ENCODE measurements around the gene LRMDA.
"Not testable (repeated sequence)": the region's sequence is repeated elsewhere in the genome, so short reads cannot be mapped to it uniquely, and the experiment has no call there.

The LRMDA gene

DNA sequence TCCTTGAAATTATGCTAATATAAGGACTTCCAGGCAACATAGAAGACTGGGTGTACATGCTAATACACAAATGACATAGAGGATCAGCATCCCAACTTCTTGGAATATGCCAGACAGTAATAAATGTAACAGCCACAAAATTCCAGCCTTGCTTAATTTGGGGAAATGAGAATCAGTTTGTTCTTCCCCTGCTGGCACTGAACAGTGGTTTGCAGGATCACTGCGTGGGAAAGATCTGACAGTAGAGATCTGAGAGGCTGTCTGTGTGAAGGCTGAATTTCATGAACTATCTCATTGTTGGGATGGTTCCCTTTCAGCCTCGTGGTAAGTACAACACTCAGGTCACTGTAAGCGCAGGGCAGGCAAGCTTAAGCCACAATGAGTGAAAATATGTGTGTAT lies 1078.0 kb downstream of the LRMDA start:
- no peak for DNase-seq (ENCODE audit: low spot score)

DNA sequence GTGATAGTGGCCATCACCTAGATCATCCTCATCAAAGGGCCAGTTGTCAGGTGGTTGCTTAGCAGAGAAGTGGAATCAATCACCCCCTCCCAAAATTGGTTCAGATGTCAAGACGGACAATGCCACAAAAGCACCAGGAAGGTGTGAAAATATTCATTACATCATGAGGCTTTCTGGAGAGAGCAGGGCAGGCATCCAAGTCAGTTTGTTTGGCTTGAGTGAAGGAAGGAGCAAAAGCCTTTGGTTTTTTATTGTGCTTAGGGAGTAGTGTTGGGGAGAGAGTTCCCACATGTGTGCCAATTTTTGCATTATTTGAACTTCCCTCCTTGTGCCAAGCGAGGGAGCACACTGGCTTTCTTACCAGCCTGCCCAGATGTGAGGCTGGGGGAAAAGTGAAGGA lies 1082.9 kb downstream of the LRMDA start:
- no peak for DNase-seq (ENCODE audit: low spot score)

DNA sequence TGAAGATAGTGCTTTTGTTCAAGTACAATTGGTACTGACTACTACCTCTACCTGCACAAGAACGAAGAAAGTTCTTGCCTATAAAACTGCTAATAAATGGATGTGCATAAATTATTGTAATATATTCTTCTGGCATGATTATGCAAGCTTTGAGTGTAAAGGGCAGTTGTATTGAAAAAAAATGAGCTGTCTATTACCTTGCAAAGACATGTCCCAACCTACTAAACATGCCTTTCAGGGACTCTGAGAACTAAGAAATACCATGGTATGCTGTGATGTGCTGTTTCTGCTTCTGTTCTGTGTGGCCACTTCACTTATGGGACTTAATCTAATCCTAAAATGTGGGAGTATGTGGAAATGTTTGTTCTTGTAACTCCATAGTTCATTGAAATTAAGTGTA lies 1083.4 kb downstream of the LRMDA start:
- no peak for DNase-seq (ENCODE audit: low spot score)

DNA sequence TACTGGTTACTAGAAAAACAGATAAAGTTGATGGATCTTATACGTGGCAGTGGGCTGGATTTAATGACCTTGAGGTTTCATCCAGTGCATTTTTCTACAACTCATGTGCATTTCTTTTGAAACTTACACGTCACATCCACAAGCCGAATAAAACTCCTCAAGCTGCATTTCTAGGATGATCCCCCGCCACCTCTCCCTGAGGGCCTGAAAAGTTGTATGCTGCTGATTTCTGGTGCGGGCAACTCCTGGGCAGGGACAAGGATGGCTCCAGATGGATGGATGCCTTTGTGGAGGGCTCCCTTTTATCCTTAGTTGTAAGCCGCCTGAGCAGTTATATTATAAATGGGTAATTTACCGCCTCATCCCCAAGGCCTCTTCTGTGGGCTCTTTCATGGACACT lies 1091.1 kb downstream of the LRMDA start:
- DNase-seq (ENCODE audit: low spot score): no peak

DNA sequence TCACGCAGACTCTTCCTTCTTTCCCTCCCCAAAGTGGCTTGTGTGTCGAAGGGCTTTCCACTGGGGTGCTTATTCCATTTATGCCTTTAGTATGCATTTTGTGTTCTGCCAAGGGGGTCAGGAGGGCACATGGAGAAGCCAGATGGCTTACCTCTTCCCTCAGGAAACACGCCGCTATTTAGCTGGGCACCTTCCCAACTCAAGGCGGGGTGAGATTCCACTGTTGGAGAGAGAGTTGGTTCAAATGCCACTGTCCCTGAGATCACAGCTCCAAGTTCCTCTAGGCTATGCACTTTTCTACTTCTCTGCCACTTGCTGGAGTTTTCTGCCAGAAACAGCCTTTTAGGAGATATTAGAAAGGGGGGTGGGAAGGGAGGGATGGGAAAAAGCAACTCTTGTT lies 1091.8 kb downstream of the LRMDA start:
- no peak for DNase-seq (ENCODE audit: low spot score)

DNA sequence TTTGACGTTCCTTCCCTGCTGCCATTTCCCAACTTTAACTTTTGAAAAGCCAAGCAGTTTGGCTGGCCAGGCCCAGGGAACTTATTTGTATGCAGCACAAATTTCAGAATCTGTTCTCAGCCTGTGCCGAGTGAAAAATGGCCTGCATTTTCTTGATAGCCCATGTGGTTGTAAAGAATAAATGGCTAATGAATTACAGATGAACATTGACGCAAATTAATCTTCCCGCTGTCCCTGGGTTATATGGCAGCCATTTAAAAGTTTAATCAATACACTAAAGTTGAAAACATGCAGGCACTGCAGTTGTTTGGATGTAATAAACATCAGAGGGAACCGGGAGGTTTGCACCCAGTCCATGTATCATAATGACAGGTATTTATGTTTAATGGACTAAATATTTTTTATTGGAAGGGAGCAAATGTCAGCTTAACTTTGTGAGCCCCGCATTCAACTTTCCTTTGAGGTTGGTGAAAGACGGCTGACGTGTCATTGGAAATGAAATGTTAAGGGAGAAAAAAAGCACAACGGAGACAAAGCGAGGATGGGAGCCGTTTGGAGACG lies 1092.4 kb downstream of the LRMDA start:
- no peak for DNase-seq (ENCODE audit: low spot score)

DNA sequence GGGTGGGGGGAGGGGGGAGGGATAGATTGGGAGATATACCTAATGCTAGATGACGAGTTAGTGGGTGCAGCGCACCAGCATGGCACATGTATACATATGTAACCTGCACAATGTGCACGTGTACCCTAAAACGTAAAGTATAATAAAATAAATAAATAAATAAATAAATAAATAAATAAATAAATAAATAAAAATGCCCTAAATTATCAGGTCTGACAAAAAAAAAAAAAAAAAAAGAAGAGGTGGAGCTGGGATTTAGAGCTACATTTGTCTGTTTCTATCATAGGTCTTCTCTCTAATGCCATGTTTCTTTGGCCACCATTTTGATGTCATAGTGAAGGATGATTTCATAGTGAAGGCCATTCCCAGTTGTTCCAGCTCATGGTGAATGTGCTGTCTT lies 1095.4 kb downstream of the LRMDA start:
- not testable (repeated sequence) for DNase-seq (ENCODE audit: low spot score)

DNA sequence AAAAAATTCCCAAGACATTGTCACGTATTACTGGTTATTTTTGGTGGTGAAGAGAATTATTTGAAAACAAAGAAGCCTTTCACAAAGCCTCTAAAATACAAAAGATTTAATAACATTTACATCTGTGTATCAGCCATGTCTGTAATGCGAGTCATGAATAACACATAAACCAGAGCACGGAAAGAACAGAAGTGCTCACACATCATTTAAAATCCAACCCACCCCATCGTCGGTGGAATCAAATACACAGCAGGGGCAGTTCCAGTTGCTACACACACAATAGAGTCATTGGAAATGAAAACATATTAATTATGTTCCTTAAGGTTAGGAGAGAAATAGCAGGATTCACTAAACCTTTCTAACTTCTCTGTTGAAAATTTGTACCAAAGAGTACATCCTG lies 1108.9 kb downstream of the LRMDA start:
- DNase-seq (ENCODE audit: low spot score): no peak

DNA sequence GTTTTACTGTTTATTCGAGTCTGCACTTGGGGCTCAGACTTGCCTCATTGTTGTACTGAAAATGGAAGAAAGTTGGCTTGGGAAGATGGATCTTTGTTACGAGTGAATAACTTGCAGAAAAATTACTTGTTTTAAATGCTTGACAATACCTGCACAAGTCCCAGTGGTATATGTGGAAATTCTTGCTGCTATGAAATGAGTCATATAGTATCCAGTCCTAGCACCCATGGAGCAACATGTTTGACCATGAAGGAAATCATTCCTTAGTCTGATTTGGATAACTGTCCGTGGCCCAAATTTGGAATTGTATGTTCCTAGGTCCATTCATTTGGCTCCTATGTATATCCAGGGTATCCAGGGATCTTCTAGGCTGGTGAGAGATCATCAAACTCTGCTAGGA lies 1109.4 kb downstream of the LRMDA start:
- DNase-seq (ENCODE audit: low spot score): no peak

DNA sequence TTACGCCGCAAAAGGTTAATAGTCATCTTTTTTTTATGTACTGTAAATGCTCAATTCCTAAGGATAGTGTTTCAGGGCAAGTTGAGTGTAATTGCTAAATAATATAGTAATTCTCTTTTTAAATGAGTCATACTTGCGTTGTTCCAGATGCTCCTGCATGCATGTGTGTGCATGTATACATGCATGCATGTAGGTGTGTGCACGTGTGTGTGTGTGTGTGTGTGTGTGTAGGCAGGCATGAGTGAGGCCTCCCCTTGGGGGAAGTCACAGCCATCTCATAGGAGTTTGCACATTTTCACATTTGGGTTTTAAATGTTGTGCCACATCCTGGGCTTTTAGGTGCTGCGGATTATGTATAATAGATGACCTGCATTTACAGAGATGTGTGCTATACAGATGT lies 1110.4 kb downstream of the LRMDA start:
- DNase-seq (ENCODE audit: low spot score): no peak

DNA sequence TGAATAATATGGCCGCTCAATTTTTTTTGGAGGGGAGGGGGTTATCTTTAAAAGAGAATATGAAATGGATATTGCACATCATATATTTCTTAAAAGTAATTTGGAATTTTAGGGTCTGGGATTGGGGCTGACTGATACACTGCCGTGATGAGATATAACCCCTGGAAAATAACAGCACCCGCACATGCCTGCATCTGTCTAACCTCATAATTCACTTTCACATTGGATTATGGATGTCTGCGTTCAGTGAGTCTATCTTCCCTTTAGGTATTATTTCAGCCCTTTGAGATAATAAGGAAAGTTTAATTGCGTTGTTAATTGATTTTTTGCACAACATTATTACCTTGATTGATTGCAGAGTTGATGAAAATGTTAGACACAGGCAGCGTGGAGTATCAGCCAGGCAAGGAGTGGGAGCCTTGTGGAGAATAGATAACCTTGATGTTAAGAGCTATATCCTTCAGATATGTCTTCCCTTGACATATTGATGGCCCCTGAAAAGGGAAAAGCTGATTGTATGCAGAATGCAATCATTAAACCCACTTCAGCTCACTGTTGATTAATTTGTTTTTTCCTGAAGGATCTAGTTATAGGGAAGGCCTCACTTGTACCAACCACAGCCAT lies 1111.0 kb downstream of the LRMDA start:
- no peak for DNase-seq (ENCODE audit: low spot score)

DNA sequence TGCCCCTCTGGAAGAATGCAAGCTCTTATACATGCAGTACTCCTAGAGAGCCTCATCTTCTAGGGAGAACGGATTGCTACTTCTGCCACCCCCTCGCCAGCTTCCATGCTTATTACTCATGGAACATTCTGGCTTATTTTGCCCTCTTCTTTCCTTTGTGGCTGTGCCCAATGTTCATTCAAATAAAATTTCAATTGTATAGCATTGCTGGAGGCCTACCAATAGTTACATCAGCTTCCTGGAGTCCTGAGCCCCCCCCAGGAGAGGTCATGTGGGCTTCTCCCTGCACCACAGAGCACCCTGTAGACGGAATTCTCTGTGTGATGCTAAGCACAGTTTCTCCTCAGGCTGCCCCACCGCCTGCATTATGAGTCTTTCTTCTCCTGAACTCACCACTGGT lies 1112.2 kb downstream of the LRMDA start:
- DNase-seq (ENCODE audit: low spot score): no peak

DNA sequence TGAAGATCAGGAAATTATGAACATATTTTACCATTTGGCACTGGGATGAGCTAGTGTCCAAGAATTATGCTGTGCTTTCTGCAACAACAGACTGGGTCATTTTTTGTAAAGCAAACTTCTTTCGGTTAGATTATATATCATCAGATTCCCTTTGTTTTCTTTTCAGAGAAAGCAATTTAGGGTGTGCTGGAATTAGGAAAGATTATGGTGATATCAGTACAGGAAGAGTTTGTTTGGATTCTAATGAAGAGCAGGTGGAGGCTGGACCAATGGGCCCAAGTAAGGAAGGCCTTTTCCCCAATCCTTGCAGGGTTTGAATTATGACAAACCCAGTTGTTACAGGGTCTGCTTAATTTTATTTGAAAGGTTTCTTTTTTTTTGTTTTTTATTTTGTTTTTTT lies 1113.4 kb downstream of the LRMDA start:
- no peak for DNase-seq (ENCODE audit: low spot score)

DNA sequence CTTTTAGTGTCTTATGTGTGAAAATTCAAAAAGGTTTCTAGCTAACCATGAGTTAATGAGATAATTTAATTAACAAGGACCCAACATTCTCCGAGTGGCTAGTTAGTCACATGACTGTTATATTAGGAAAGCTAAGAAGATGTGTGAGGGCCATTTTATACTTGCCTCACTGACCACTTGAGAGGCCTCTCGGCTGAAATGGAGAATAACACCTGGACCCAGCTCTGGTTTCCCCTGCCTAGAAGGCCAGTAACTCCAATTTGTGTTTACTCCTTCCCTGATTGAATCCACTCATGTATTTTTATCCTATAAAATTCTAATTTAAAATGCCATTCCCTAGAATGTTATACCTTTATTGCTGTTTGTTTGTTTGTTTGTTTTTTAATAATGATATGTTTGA lies 1115.0 kb downstream of the LRMDA start:
- no peak for DNase-seq (ENCODE audit: low spot score)

DNA sequence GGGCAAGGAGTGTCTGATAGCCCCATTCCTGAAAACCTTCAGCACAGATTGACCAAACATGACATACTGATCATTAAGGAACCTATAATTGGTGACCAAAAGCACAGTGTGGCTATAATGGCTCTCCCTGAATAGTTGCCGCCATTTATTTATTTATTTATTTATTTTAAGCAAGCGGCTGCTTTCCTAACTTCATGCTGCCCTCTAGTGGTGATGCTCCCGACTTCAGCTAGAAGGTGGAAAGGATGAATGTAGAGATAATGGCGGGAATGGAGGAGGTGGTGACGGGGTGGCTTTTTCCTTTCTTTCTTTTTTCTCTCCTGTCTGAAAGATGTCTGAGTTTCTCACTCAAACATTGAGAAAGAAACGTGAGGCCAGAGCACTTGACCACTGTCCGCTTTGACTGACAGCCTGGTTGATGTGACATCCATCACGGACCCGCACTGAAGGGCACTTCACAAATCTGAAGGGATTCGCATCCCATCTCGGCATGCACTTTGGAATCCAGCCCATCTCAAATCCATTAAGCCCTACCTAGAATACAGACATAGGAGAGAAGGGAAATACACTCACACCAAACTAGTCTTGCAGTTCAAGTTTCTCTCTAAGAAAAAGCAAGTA lies 1116.0 kb downstream of the LRMDA start:
- peak; percentile 75 for DNase-seq (ENCODE audit: low spot score)

DNA sequence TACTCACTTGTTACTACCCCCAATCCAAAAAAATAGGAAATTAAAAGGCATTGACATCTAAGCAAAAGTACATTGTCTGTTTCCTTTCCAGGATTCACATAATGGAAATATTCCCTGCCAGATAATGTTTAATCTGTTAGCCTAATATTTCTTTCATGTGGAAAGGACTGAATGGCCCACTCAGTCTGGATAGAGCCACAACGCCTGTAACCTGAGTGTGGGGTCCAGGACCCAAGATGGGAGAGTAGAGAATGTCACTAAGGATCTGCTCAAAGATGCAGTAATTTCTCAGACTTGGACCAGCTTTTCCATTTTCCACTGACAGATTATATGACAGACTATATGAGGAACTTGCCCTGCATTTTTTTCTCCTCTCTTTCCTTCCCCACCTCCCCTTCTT lies 1117.3 kb downstream of the LRMDA start:
- DNase-seq (ENCODE audit: low spot score): no peak

DNA sequence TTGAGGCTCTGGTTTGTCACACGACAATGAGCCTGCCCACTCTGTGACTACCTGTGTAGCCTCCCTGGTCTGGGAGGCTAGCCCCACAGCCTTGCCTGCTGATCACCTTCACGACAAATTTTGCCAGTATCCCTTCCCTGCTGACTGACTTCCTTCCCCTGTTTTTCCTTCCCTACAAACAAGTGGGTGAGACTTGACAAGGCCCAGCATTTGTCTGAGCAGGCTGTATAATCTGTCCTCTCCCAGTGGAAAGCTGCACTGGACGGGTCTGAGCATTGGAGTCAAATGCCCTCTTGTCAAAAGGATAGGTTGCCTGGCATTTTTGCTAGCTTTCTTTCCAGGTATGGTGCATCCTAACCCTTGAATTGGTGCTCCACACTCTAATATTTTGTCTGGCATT lies 1117.7 kb downstream of the LRMDA start:
- DNase-seq (ENCODE audit: low spot score): no peak

DNA sequence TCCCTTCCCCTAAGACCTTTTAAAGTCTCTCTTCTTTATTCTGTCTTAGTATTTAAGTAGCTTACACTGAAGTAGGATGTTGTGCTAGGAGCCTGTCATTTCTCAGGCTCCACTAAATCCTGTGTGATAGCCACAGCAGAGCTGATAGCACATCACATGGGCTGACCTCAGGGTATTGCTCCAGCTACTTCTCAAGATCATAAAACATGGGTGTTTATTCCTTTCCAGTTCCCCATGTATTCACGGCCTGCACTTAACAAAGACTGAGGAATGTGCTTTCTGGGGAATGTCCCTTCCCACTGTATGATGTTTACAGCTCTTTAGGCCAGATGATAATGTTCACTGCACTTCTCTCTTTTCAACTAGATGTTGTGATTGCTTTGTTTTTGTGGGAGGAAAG lies 1119.4 kb downstream of the LRMDA start:
- DNase-seq (ENCODE audit: low spot score): no peak

DNA sequence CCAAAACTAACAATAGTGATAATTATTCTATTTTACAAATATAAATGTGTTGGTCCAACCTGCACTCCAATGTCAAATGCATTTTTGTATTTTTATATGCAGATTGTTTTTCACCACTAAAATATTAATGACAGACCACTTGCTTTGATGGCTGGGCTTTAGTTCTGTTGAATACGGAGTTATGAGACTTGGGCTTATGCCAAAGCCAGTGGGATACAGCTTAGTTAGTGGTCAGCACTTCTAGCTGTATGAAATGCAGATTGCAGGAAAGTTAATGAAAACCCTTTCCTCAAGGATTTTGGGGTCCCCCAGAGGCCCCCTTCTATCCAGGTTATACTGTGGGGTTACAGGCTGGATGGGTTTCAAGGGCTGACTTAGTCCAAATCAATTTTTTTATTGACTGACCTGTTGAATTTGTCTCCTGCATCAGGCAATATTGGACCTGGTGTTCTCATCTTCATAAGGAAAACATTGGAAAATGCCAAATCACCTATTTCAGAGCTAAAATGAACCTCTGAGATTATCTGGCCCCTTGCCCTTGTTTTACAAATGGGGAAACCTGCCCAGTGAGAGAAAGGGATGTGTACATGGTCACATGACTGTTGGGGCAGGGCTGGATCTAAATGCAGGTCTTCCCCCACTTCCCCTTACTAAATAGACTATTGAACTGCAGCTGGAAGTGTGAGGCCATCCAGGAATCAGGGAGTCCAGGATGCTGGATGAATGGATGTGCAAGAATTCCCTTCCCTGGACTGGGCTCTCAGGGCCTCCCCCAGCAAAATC lies 1120.9 kb downstream of the LRMDA start:
- DNase-seq (ENCODE audit: low spot score): no peak

DNA sequence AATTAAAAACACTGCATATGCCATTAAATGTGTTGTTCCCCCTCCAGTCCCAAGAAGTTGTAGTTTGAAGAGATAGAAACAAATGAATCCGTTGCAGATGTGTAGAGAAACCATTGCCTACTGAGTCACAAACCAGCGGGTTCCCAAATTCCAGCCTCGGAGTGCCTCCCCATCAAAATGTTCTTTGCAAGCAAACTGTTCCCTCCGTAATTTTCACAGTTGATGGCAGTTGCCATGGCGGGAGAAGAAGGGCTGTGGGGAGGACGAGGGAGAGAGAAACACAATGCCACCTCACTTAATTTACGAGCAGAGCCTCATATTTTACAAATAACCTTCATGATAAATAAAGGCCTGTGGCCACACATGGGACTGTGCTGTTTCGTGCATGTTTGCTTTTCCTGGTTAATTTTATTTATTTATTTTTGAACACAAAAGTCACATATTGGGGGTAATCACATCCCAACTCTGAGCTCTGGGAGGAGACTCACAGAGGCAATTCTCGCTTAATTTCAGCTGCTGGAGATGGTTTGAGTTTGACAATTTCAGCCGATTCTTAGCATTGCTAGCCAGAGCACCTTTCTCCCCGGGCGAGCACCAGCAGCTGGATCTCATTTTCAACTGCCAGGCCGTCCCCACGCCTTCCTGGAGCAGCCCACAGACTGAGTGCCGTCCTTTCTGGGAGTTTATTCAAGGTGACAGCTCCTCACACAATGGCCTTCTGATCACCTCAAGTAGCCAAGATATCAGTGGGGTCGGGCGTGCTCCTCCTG lies 1122.0 kb downstream of the LRMDA start:
- DNase-seq (ENCODE audit: low spot score): no peak

DNA sequence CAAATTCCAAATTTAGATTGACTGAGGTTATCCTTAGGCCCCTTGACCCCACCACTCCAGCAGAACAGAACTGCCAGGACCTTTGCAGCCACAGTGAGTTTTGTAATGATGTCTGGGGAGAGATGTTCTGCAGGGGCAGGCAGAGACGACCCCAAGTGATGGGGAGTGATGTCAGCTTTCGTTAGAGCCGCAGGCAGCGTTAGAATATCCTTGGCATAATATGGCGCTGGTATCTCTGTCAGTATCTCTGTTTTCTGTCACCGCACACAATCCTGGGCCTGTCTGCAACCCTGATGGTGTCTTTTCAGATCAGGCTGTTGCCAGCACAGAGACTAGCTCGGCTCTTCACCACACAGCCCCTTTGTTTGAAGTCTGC lies 1122.6 kb downstream of the LRMDA start:
- DNase-seq (ENCODE audit: low spot score): no peak

DNA sequence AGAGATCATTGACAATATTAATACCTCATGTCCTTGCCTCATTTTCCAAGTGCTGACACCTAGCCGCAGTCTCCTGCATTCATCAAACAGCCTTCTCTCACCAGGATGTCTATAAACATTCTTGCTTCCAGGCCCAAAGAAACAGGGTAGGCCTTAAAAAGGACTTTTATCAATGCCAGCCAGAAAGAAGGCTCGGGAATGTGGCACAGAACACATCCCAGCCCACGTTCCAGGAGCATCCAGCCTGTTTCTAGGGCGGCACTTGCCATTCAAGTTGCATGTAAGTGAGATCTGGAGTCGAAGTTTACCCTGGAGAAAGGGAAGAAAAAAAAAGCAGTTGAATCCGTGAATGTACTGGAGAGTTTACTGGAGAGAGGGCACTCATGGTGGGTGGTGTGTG lies 1123.1 kb downstream of the LRMDA start:
- no peak for DNase-seq (ENCODE audit: low spot score)

All from ecto neural progenitor cell (in vitro differentiated cells).